ENCODE measurements around the gene CFTR. TPM values are rescaled to one million over a fixed set of nuclear protein-coding genes. Genes with fewer than 3 reads are reported as not detected.

Gene CFTR
- total and polyA plus RNA-seq, 9 of the 15 experiments (the other 6 are each of a cell fraction or from before 2014, with no cell fraction given), result 0.20 TPM; not detected in 8

DNA sequence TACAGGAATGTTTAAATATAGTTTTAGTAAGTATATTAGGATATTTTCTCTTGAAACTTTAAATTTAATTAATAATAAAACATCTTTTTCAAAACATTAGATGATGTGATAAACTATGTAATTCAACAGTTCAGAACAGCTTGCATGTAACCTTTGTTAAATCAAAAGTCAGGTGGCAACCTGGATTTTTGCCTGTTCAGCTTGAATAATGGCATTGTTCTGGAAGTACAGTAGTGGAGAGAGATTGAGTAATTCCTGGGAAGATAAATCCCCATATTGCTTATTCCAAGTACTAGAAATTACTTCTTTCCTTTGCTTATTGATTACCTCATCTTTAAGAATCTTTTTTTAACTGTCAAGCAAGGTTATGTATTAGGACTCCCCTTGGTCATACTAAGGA, 20.1 kb upstream of the CFTR start:
- Histone ChIP-seq H3K4me2 (ENCODE audit: insufficient read depth, low read length) (no peak overlapping the region), H4K20me1 (replicated peaks; ENCODE audit: control insufficient read depth, insufficient read depth, low read length) (no peaks in the 10 kb centered on the region), H3K27ac (ENCODE audit: extremely low read depth, low read depth, low read length) (no peak overlapping the region), H3K4me3 (no peak overlapping the region), H3K4me1 (replicated peaks in 1 of 2; ENCODE audit: control insufficient read depth in 2 of 2, insufficient read depth in 2 of 2, low read length in 2 of 2) (no peaks in the 10 kb centered on the region), H3K9me3 (replicated peaks; ENCODE audit: control insufficient read depth, insufficient read depth, low read depth, low read length) (no peaks in the 10 kb centered on the region), H3K9me1 (ENCODE audit: control insufficient read depth, insufficient read depth, low read length) (no peaks in the 10 kb centered on the region), H2AFZ (ENCODE audit: low read depth, low read length) (no peak overlapping the region), H3K36me3 (ENCODE audit: control insufficient read depth, insufficient read depth, low read length) (no peaks in the 10 kb centered on the region), H3K79me2 (ENCODE audit: control insufficient read depth, insufficient read depth, low read length) (no peaks in the 10 kb centered on the region), H3K9ac (ENCODE audit: insufficient read depth in 1 of 2, low read depth in 2 of 2, low read length in 2 of 2) (no peak overlapping the region), H3K27me3 (ENCODE audit: control insufficient read depth in 2 of 2, insufficient read depth in 2 of 2, low read length in 2 of 2) (no peaks in the 10 kb centered on the region)
- intact Hi-C loops (cut with micrococcal nuclease) (loop anchor here (1.0 to 5.0 kb wide), 5 partner anchors 258 to 737 kb away; no protein-coding TSS in a partner anchor), in situ Hi-C loops (cut with MboI) (no loop called here)
- no peak for DNase-seq (ENCODE audit: extremely low read depth in 1 of 4, low spot score in 3 of 4)
- ChIA-PET CTCF (ENCODE audit: low intra/inter-chr PET ratio) (interaction anchor here (1.6 to 1.8 kb wide), 2 partner anchors 694 to 737 kb away, joined by 8 to 15 read pairs; no protein-coding TSS in a partner anchor), POLR2A (no interaction called here)
- no peak for FAIRE-seq
- no peak for TF ChIP-seq GABPB1 (CRISPR knock-in tag; IDR thresholded peaks at IDR 0.05)
- TF ChIP-seq FOXK2 (conservative IDR thresholded peaks at IDR 0.05 in 1 of 2, IDR thresholded peaks at IDR 0.05 in 1 of 2; ENCODE audit: low read depth in 2 of 2), result no peak
- no peak for TF ChIP-seq FOXA3 (CRISPR knock-in tag; conservative IDR thresholded peaks at IDR 0.05 in 1 of 2, IDR thresholded peaks at IDR 0.05 in 1 of 2)
- TF ChIP-seq ARID1B (IDR thresholded peaks at IDR 0.05), result no peak
- no peak for TF ChIP-seq RFX5 (IDR thresholded peaks at IDR 0.05; ENCODE audit: low read depth, low read length)
- no peak for TF ChIP-seq NELFE (IDR thresholded peaks at IDR 0.05; ENCODE audit: insufficient read depth, insufficient read length)
- no peak for TF ChIP-seq HNRNPH1 (optimal IDR thresholded peaks at IDR 0.05; ENCODE audit: low read depth, low read length)
- no peak for TF ChIP-seq ZNF184 (CRISPR knock-in tag; IDR thresholded peaks at IDR 0.05)
- TF ChIP-seq, protein P1, sequence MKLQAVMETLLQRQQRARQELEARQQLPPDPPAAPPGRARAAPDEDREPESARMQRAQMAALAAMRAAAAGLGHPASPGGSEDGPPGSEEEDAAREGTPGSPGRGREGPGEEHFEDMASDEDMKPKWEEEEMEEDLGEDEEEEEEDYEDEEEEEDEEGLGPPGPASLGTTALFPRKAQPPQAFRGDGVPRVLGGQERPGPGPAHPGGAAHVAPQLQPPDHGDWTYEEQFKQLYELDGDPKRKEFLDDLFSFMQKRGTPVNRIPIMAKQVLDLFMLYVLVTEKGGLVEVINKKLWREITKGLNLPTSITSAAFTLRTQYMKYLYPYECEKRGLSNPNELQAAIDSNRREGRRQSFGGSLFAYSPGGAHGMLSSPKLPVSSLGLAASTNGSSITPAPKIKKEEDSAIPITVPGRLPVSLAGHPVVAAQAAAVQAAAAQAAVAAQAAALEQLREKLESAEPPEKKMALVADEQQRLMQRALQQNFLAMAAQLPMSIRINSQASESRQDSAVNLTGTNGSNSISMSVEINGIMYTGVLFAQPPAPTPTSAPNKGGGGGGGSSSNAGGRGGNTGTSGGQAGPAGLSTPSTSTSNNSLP (IDR thresholded peaks at IDR 0.05; ENCODE audit: borderline replicate concordance, low read depth, low read length), result no peak
- no peak for TF ChIP-seq TOE1 (IDR thresholded peaks at IDR 0.05; ENCODE audit: borderline replicate concordance)
- TF ChIP-seq TOE1 (CRISPR knock-in tag; IDR thresholded peaks at IDR 0.05; ENCODE audit: borderline replicate concordance, low read depth), result no peak
- TF ChIP-seq ZNF696 (CRISPR knock-in tag; conservative IDR thresholded peaks at IDR 0.05), result no peak
- no TSS peak for BruUV-seq (replicated peaks)
- no peak for ATAC-seq
